Neural cell (in vitro differentiated cells): Measurements from ENCODE around the gene ARSB. TPM values are rescaled to one million over a fixed set of nuclear protein-coding genes. Genes with fewer than 3 reads are reported as not detected.

Experiments
- H2AFZ ChIP-seq: fragments of 200-600, 300-800 bp; sonication (generic), shearing (Covaris generic); 2 replicates; pipeline ENCODE4 v1.6.0; 2014; ENCODE audit warnings: low read depth, mild to moderate bottlenecking, antibody characterized with exemption, low read length, moderate library complexity
- H3F3A ChIP-seq: fragments of 200-600 bp; shearing (Covaris generic); 2 replicates; pipeline ENCODE4 v1.6.1; 2016; ENCODE audit warnings: mild to moderate bottlenecking, moderate library complexity, mixed read lengths, antibody characterized with exemption, low read length; ENCODE audit not compliant: insufficient read depth, poor library complexity, severe bottlenecking
- H3K27ac ChIP-seq: fragments of 200-600, 300-800 bp; sonication (generic), shearing (Covaris generic); 2 replicates; pipeline ENCODE4 v1.5.1; 2014; ENCODE audit warnings: mild to moderate bottlenecking, low read length, moderate library complexity
- H3K27me3 ChIP-seq: fragments of 300-800, 200-600 bp; sonication (generic), shearing (Covaris generic); 2 replicates; pipeline ENCODE4 v1.6.0; 2014; ENCODE audit warnings: mild to moderate bottlenecking, low read depth, low read length, moderate library complexity; ENCODE audit not compliant: insufficient read depth
- H3K36me3 ChIP-seq: fragments of 300-800, 200-600 bp; sonication (generic), shearing (Covaris generic); 2 replicates; pipeline ENCODE4 v1.5.1; 2014; ENCODE audit warnings: mild to moderate bottlenecking, antibody characterized with exemption, low read length, moderate library complexity; ENCODE audit not compliant: insufficient read depth
- H3K4me2 ChIP-seq: fragments of 300-800, 200-600 bp; sonication (generic), shearing (Covaris generic); 2 replicates; pipeline ENCODE4 v1.6.0; 2014; ENCODE audit warnings: mild to moderate bottlenecking, low read length
- H3K4me3 ChIP-seq: fragments of 300-800, 200-600 bp; sonication (generic), shearing (Covaris generic); 2 replicates; pipeline ENCODE4 v1.5.1; 2014; ENCODE audit warnings: mild to moderate bottlenecking, low read length, moderate library complexity
- H3K79me2 ChIP-seq: fragments of 200-600 bp; shearing (Covaris generic); replicated peaks from 2 replicates; pipeline ENCODE4 v1.6.0; 2014; ENCODE audit warnings: mild to moderate bottlenecking, low read length, moderate library complexity; ENCODE audit not compliant: insufficient read depth
- H3K9ac ChIP-seq: fragments of 300-800, 200-600 bp; sonication (generic), shearing (Covaris generic); 2 replicates; pipeline ENCODE4 v1.6.1; 2016; ENCODE audit warnings: mild to moderate bottlenecking, low read length, mixed read lengths
- H3K9me2 ChIP-seq: fragments of 200-600 bp; shearing (Covaris generic); 2 replicates; pipeline ENCODE4 v1.6.1; 2016; ENCODE audit warnings: mild to moderate bottlenecking, low read length, mixed read lengths; ENCODE audit not compliant: insufficient read depth
- H3K9me3 ChIP-seq: fragments of 200-600, 300-800 bp; sonication (generic), shearing (Covaris generic); 2 replicates; pipeline ENCODE4 v1.6.1; 2016; ENCODE audit warnings: mild to moderate bottlenecking, mixed run types, low read length, moderate library complexity, mixed read lengths
- H4K20me1 ChIP-seq: fragments of 200-600 bp; shearing (Covaris generic); 2 replicates; pipeline ENCODE4 v1.6.1; 2016; ENCODE audit warnings: mild to moderate bottlenecking, mixed run types; ENCODE audit not compliant: insufficient read depth
- EP300 ChIP-seq: fragments of 450-650 bp; conservative IDR thresholded peaks from 2 replicates; pipeline ENCODE4 v1.6.1; 2014; ENCODE audit warnings: antibody characterized with exemption, mild to moderate bottlenecking, moderate library complexity; ENCODE audit not compliant: poor library complexity, severe bottlenecking
- EZH2 ChIP-seq: fragments of 200-600, 300-800 bp; shearing (Covaris generic), sonication (generic); IDR thresholded peaks from 2 replicates; pipeline ENCODE4 v1.6.1; 2014; ENCODE audit warnings: antibody characterized with exemption, low read length, borderline replicate concordance, mild to moderate bottlenecking; ENCODE audit not compliant: insufficient read depth, poor library complexity, severe bottlenecking
- MXI1 ChIP-seq: fragments of 450-650 bp; conservative IDR thresholded peaks from 2 replicates; pipeline ENCODE4 v1.6.1; 2014; ENCODE audit warnings: antibody characterized with exemption, mild to moderate bottlenecking; ENCODE audit not compliant: poor library complexity, severe bottlenecking
- POLR2AphosphoS5 ChIP-seq: IDR thresholded peaks from 2 replicates; pipeline ENCODE4 v1.6.1; 2012
- RAD21 ChIP-seq: fragments of 450-650 bp; conservative IDR thresholded peaks from 2 replicates; pipeline ENCODE4 v1.6.1; 2014; ENCODE audit warnings: antibody characterized with exemption, mild to moderate bottlenecking, moderate library complexity
- SMC3 ChIP-seq: fragments of 450-650 bp; conservative IDR thresholded peaks from 2 replicates; pipeline ENCODE4 v1.6.1; 2014; ENCODE audit warnings: antibody characterized with exemption, mild to moderate bottlenecking, moderate library complexity; ENCODE audit not compliant: poor library complexity
- TAF1 ChIP-seq: IDR thresholded peaks from 2 replicates; pipeline ENCODE4 v1.6.1; 2012; ENCODE audit warnings: low read depth
- polyA plus RNA-seq: library from polyadenylated mRNA; depleted of rRNA; stranded (reverse); fragments of >200 nt; gene quantifications from 2 replicates; pipeline ENCODE4 v1.2.3, GENCODE V29; 2014
- TF ChIP-seq, protein P1 (sequence below): IDR thresholded peaks from 2 replicates; pipeline ENCODE4 v1.6.1; 2012; ENCODE audit warnings: borderline replicate concordance
- TF ChIP-seq, protein P2 (sequence below): fragments of 450-650 bp; IDR thresholded peaks from 2 replicates; pipeline ENCODE4 v1.5.1; 2014; ENCODE audit warnings: antibody characterized with exemption, mild to moderate bottlenecking, moderate library complexity; ENCODE audit not compliant: poor library complexity, severe bottlenecking

The ARSB gene
- polyA plus RNA-seq, 1 donor from 2014 or later = 8.7 TPM

DNA sequence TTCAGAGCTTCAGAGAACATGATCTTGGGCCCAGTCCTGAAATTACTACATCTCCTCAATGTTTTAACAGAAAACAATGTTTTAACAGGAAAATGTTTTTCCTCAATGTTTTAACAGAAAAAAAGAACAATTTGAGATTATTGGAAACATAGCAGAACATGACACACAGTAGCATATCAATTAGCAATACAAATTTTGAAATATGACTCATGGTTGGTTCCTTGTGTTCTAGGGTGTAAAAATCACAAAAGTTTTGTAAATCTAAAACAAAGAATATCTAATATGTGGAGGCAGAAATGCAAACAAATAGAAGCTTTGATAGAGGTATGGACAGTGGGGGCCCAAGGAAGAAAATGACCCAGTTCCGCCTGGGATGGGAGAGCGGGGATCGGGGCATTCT lies 22.8 kb upstream of the ARSB start:
- no peaks in the 10 kb centered on the region for H3K27me3 ChIP-seq
- H3K27ac ChIP-seq = no peak overlapping the region
- H3K4me2 ChIP-seq = no peak overlapping the region
- H3F3A ChIP-seq = no peaks in the 10 kb centered on the region
- H3K36me3 ChIP-seq = no peaks in the 10 kb centered on the region
- no peak overlapping the region for H3K9ac ChIP-seq
- H3K9me2 ChIP-seq = no peaks in the 10 kb centered on the region
- H3K79me2 ChIP-seq = no peaks in the 10 kb centered on the region
- no peak overlapping the region for H2AFZ ChIP-seq
- no peaks in the 10 kb centered on the region for H3K9me3 ChIP-seq
- no peak overlapping the region for H3K4me3 ChIP-seq
- H4K20me1 ChIP-seq = no peaks in the 10 kb centered on the region
- no peak for TF ChIP-seq TAF1
- TF ChIP-seq, protein P1, sequence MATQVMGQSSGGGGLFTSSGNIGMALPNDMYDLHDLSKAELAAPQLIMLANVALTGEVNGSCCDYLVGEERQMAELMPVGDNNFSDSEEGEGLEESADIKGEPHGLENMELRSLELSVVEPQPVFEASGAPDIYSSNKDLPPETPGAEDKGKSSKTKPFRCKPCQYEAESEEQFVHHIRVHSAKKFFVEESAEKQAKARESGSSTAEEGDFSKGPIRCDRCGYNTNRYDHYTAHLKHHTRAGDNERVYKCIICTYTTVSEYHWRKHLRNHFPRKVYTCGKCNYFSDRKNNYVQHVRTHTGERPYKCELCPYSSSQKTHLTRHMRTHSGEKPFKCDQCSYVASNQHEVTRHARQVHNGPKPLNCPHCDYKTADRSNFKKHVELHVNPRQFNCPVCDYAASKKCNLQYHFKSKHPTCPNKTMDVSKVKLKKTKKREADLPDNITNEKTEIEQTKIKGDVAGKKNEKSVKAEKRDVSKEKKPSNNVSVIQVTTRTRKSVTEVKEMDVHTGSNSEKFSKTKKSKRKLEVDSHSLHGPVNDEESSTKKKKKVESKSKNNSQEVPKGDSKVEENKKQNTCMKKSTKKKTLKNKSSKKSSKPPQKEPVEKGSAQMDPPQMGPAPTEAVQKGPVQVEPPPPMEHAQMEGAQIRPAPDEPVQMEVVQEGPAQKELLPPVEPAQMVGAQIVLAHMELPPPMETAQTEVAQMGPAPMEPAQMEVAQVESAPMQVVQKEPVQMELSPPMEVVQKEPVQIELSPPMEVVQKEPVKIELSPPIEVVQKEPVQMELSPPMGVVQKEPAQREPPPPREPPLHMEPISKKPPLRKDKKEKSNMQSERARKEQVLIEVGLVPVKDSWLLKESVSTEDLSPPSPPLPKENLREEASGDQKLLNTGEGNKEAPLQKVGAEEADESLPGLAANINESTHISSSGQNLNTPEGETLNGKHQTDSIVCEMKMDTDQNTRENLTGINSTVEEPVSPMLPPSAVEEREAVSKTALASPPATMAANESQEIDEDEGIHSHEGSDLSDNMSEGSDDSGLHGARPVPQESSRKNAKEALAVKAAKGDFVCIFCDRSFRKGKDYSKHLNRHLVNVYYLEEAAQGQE = no peak
- no peak for TF ChIP-seq EZH2
- no peak for TF ChIP-seq POLR2AphosphoS5
- TF ChIP-seq RAD21 = no peak
- no peak for TF ChIP-seq MXI1
- no peak for TF ChIP-seq EP300

DNA sequence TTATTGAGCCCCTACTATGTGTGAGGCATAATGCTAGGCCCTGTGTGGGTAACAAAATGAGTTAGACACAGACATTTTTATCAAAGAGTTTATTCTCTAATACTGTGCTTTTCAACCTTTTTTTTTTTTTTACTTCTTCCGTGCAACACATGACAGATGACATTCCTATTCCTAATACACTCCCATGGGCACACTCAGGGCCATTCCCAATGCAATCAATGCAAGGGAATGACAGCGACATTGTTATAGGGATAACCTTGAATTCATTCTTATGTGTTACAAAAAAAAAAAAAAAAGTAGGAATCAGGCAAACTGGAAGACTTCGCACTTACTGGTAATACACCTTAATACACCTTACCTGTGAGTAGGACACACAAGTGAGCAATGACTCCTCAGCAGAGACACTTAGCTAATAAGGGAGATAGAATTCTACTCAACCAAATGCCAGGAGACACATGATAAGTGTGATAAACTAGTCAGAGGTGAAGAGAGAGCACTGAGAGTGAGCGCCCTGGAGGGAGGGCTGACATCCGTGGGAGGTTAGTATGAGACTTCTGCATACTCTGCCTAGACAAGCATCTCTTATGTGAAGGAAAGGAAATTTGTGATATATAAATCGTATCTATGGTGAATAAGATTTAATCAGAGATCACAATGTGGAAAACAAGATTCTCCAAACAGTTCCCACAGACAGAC lies 21.0 kb upstream of the ARSB start:
- Histone ChIP-seq H3K4me3 (peak overlapping the region; percentile 18), H3K27ac (peak overlapping the region; percentile 38), H3K9ac (no peak overlapping the region), H3K4me2 (no peak overlapping the region), H3K79me2 (no peaks in the 10 kb centered on the region), H3F3A (no peaks in the 10 kb centered on the region), H3K9me2 (no peaks in the 10 kb centered on the region), H3K27me3 (no peaks in the 10 kb centered on the region), H3K36me3 (no peaks in the 10 kb centered on the region), H4K20me1 (no peaks in the 10 kb centered on the region), H3K9me3 (no peaks in the 10 kb centered on the region), H2AFZ (no peak overlapping the region)
- no peak for TF ChIP-seq EZH2
- TF ChIP-seq SMC3 = no peak
- no peak for TF ChIP-seq RAD21
- no peak for TF ChIP-seq MXI1
- TF ChIP-seq TAF1 = no peak
- TF ChIP-seq POLR2AphosphoS5 = peak; percentile 62
- TF ChIP-seq, protein P1 = peak; percentile 100
- TF ChIP-seq, protein P2, sequence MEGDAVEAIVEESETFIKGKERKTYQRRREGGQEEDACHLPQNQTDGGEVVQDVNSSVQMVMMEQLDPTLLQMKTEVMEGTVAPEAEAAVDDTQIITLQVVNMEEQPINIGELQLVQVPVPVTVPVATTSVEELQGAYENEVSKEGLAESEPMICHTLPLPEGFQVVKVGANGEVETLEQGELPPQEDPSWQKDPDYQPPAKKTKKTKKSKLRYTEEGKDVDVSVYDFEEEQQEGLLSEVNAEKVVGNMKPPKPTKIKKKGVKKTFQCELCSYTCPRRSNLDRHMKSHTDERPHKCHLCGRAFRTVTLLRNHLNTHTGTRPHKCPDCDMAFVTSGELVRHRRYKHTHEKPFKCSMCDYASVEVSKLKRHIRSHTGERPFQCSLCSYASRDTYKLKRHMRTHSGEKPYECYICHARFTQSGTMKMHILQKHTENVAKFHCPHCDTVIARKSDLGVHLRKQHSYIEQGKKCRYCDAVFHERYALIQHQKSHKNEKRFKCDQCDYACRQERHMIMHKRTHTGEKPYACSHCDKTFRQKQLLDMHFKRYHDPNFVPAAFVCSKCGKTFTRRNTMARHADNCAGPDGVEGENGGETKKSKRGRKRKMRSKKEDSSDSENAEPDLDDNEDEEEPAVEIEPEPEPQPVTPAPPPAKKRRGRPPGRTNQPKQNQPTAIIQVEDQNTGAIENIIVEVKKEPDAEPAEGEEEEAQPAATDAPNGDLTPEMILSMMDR = no peak
- peak; percentile 39 for TF ChIP-seq EP300
